Prostate gland (tissue), 2 donors: Measurements from ENCODE around the gene PTBP3.

Experiments
- CTCF ChIP-seq, 4 experiments: fragments of 200-600 bp in 2 of 4; fragments of 450-650 bp in 2 of 4; sonication (generic) in 2 of 4; IDR thresholded peaks; 1 replicate in 3 of 4; 2 replicates in 1 of 4; pipeline ENCODE4 v1.5.1; 2016 to 2019; ENCODE audit warnings: antibody characterized with exemption in 4 of 4, mild to moderate bottlenecking in 2 of 4, moderate library complexity in 2 of 4
- POLR2A ChIP-seq: fragments of 450-650 bp; IDR thresholded peaks from one replicate; pipeline ENCODE4 v1.6.1; 2016; ENCODE audit warnings: antibody characterized with exemption, mild to moderate bottlenecking
- POLR2AphosphoS5 ChIP-seq: sonication (generic); formaldehyde crosslinking; IDR thresholded peaks from one replicate; pipeline ENCODE4 v1.6.1; 2017; ENCODE audit warnings: antibody characterized with exemption

GRCh38 chr9:112207451-112207850, 126.0 kb downstream of the PTBP3 start:
- TF ChIP-seq CTCF (IDR thresholded peaks at IDR 0.05), result no peak
- TF ChIP-seq POLR2A, result no peak
- TF ChIP-seq POLR2AphosphoS5, result no peak
